Measurements from ENCODE around the gene IL22. TPM values are rescaled to one million over a fixed set of nuclear protein-coding genes. Genes with fewer than 3 reads are reported as not detected.

The IL22 gene
- total and polyA plus RNA-seq, 2 of the 8 experiments (the other 6 are each of a cell fraction or from before 2014, with no cell fraction given), result not detected

DNA sequence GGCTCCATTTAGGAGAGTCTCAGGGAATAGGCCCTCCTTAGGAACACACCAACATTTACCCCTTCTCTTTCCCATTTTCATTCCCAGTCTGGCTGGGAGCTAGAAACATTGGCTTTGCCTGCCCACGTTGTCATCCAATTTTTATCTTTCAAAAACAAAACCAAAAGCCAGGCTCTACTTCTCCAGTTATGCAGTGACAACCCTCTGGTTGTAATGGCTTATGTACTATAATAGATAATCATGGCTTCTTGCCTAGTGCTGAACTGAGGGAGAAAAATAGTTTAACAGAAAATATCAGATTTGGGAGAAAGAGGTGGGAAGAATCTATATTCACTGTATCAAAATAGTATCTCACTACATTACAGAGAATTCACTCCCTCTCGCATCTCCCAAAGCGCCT, 32.1 kb upstream of the IL22 start:
- Histone ChIP-seq H3K9ac (replicated peaks in 1 of 4; ENCODE audit: extremely low read depth in 1 of 4, low read depth in 3 of 4, low read length in 3 of 4) (no peak overlapping the region; a peak in 1 of 7 replicates), H2BK120ac (replicated peaks; ENCODE audit: low read depth, low read length) (no peak overlapping the region), H2AK5ac (ENCODE audit: low read depth, low read length) (no peak overlapping the region), H4K8ac (ENCODE audit: extremely low read depth, insufficient read depth, low read length) (no peak overlapping the region), H3K9me3 (ENCODE audit: insufficient read depth in 2 of 2, low read depth in 1 of 2, low read length in 1 of 2) (no peaks in the 10 kb centered on the region), H3K27me3 (replicated peaks in 1 of 4; ENCODE audit: control insufficient read depth in 3 of 4, extremely low read depth in 1 of 4, insufficient read depth in 3 of 4, low read length in 3 of 4) (no peaks in the 10 kb centered on the region), H3K4me3 (ENCODE audit: extremely low read depth in 1 of 4, insufficient read depth in 2 of 4, low read depth in 3 of 4, low read length in 4 of 4) (no peak overlapping the region), H3K4ac (replicated peaks; ENCODE audit: insufficient read length, low read depth, low read length) (no peak overlapping the region), H3K4me2 (ENCODE audit: insufficient read depth in 1 of 2, low read depth in 2 of 2, low read length in 2 of 2) (no peak overlapping the region), H2BK12ac (ENCODE audit: low read depth, low read length) (no peak overlapping the region), H3K36me3 (ENCODE audit: control insufficient read depth in 2 of 4, insufficient read depth in 4 of 4, low read length in 3 of 4) (no peaks in the 10 kb centered on the region), H3K79me2 (ENCODE audit: control insufficient read depth in 1 of 2, insufficient read depth in 2 of 2, low read length in 2 of 2) (no peaks in the 10 kb centered on the region), H4K91ac (replicated peaks; ENCODE audit: insufficient read length, low read length) (no peak overlapping the region), H2AFZ (ENCODE audit: low read length) (no peak overlapping the region), H3K18ac (ENCODE audit: extremely low read depth, low read length) (no peak overlapping the region), H3K27ac (ENCODE audit: low read depth, low read length) (no peak overlapping the region), H2BK20ac (ENCODE audit: low read length) (no peak overlapping the region), H3K23me2 (ENCODE audit: low read depth, low read length) (no peaks in the 10 kb centered on the region), H3K79me1 (ENCODE audit: low read depth, low read length) (no peaks in the 10 kb centered on the region), H3K56ac (replicated peaks; ENCODE audit: insufficient read length, low read depth, low read length) (no peak overlapping the region), H4K5ac (ENCODE audit: insufficient read length, low read depth, low read length) (no peak overlapping the region), H3K23ac (ENCODE audit: insufficient read length) (no peak overlapping the region), H4K20me1 (replicated peaks in 1 of 2; ENCODE audit: control insufficient read depth in 1 of 2, insufficient read depth in 2 of 2, low read length in 2 of 2) (no peaks in the 10 kb centered on the region), H2BK5ac (ENCODE audit: low read depth, low read length) (no peak overlapping the region), H2BK15ac (ENCODE audit: low read length) (no peak overlapping the region), H3K4me1 (replicated peaks in 1 of 4; ENCODE audit: control insufficient read depth in 3 of 4, insufficient read depth in 4 of 4, low read length in 3 of 4) (no peaks in the 10 kb centered on the region; a peak in 1 of 7 replicates), H3K14ac (ENCODE audit: insufficient read length) (no peak overlapping the region)
- ChIA-PET CTCF (ENCODE audit: partially characterized antibody) (interaction anchor here (1.3 to 1.7 kb wide), 2 partner anchors 48 to 63 kb away, joined by 3 to 6 read pairs; no protein-coding TSS in a partner anchor), POLR2A (ENCODE audit: partially characterized antibody) (no interaction called here)
- FAIRE-seq, result no peak
- 81% methylated on average over 3 of the region's 3 CpGs; no CpG with 5 or more reads in 1 of the 2 experiments for WGBS, 2 experiments (ENCODE audit: extremely low coverage in 1 of 2, insufficient coverage in 1 of 2, insufficient read length in 1 of 2, insufficient replicate concordance in 2 of 2, low coverage in 1 of 2, low lambda C conversion rate in 2 of 2, missing lambda C conversion rate in 1 of 2)
- no peak for DNase-seq (ENCODE audit: low read depth in 1 of 2, low spot score in 2 of 2)
- TF ChIP-seq JUND (IDR thresholded peaks at IDR 0.05; ENCODE audit: low read length), result no peak
- no peak for TF ChIP-seq MAX (IDR thresholded peaks at IDR 0.05)
- TF ChIP-seq RAD21 (IDR thresholded peaks at IDR 0.05 in 1 of 2, conservative IDR thresholded peaks at IDR 0.05 in 1 of 2; ENCODE audit: low read depth in 2 of 2, low read length in 2 of 2), result no peak
- TF ChIP-seq, protein P1, sequence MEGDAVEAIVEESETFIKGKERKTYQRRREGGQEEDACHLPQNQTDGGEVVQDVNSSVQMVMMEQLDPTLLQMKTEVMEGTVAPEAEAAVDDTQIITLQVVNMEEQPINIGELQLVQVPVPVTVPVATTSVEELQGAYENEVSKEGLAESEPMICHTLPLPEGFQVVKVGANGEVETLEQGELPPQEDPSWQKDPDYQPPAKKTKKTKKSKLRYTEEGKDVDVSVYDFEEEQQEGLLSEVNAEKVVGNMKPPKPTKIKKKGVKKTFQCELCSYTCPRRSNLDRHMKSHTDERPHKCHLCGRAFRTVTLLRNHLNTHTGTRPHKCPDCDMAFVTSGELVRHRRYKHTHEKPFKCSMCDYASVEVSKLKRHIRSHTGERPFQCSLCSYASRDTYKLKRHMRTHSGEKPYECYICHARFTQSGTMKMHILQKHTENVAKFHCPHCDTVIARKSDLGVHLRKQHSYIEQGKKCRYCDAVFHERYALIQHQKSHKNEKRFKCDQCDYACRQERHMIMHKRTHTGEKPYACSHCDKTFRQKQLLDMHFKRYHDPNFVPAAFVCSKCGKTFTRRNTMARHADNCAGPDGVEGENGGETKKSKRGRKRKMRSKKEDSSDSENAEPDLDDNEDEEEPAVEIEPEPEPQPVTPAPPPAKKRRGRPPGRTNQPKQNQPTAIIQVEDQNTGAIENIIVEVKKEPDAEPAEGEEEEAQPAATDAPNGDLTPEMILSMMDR (IDR thresholded peaks at IDR 0.05; ENCODE audit: control extremely low read depth in 1 of 3, insufficient read depth in 1 of 3, low read depth in 1 of 3, low read length in 3 of 3), result no peak
- no peak for TF ChIP-seq CHD2 (IDR thresholded peaks at IDR 0.05; ENCODE audit: low read length)
- TF ChIP-seq KDM4A (IDR thresholded peaks at IDR 0.05; ENCODE audit: low read depth, low read length, severe bottlenecking), result no peak
- no peak for TF ChIP-seq GABPA (IDR thresholded peaks at IDR 0.05; ENCODE audit: borderline replicate concordance, insufficient read depth, low read length)
- TF ChIP-seq SRF (IDR thresholded peaks at IDR 0.05; ENCODE audit: low read depth, low read length), result no peak
- TF ChIP-seq CEBPB (IDR thresholded peaks at IDR 0.05; ENCODE audit: low read depth, low read length), result no peak
- TF ChIP-seq CTBP2 (IDR thresholded peaks at IDR 0.05; ENCODE audit: borderline replicate concordance, insufficient read depth, insufficient read length, low read length), result no peak
- TF ChIP-seq EP300 (IDR thresholded peaks at IDR 0.05; ENCODE audit: borderline replicate concordance in 1 of 2, low read depth in 2 of 2, low read length in 2 of 2), result no peak
